ENCODE results near the gene ZMYM4.

DNA sequence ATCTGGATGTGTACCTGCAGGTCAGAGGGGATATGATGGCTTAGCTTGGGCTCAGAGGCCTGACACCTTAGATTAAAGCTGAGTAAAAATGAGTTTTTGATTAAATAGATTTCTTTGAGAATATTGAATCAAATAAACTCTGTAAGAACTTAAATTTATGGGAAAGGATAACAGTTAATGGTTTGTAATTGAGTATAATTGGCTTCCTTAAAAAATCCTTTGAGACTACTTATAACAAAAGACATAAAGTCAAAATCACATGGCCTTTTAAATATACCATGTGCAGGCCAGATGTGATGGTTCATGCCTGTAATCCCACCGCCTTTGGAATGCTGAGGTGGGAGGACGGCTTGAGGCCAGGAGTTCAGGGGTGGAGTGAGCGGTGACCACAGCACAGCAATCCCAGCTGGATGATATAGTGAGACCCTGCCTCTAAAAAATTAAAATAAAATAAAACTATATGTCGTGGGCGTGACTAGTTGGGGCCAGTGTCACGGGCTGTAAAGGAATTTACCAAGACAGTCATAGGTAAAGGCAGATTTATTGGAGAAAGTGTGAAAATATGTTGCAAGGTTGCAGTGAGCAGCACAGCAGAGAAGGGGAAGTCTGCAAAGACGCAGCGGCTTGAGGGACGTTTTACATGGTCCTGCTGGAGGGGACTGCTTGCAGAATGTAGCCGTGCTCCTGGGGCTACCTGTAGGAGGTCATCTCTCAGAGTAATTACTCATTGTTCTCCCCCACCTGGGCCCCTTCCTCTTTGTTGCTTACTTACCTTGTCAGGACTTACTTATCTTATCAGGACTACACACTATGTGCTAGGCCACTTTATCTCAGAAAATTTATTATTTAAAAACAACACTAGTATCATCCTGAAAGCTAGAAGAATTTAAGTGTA, 122.3 kb downstream of the ZMYM4 start:
- TF ChIP-seq POLR2A (IDR thresholded peaks at IDR 0.05): no peak
- TF ChIP-seq, protein P1, sequence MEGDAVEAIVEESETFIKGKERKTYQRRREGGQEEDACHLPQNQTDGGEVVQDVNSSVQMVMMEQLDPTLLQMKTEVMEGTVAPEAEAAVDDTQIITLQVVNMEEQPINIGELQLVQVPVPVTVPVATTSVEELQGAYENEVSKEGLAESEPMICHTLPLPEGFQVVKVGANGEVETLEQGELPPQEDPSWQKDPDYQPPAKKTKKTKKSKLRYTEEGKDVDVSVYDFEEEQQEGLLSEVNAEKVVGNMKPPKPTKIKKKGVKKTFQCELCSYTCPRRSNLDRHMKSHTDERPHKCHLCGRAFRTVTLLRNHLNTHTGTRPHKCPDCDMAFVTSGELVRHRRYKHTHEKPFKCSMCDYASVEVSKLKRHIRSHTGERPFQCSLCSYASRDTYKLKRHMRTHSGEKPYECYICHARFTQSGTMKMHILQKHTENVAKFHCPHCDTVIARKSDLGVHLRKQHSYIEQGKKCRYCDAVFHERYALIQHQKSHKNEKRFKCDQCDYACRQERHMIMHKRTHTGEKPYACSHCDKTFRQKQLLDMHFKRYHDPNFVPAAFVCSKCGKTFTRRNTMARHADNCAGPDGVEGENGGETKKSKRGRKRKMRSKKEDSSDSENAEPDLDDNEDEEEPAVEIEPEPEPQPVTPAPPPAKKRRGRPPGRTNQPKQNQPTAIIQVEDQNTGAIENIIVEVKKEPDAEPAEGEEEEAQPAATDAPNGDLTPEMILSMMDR (IDR thresholded peaks at IDR 0.05): no peak
